HepG2 (cell line): ENCODE measurements around the gene REPIN1. TPM values are rescaled to one million over a fixed set of nuclear protein-coding genes. Genes with fewer than 3 reads are reported as not detected.
A peak's percentile ranks its signal among the peaks of the same experiment; 100 is the strongest.

Experiments
- ATAC-seq: fragments of 200-7000 bp; cut with Tn5 transposase; 3 replicates; pipeline ENCODE4 v1.9.1; 2020; ENCODE audit warnings: mild to moderate bottlenecking, moderate library complexity
- BruUV-seq: library from RNA; stranded (reverse); fragments of 400-500 nt; replicated peaks from 2 replicates; lab custom pipeline; 2021; lab: Mats Ljungman, UMichigan
- CTCF ChIA-PET: fragments of 300-600 bp; formaldehyde crosslinking; extraction: SDS; loops from one replicate; lab custom pipeline; 2021; ENCODE audit warnings: low total read pairs, inconsistent platforms, low intra/inter-chr PET ratio; lab: Yijun Ruan, JAX
- POLR2A ChIA-PET: fragments of 350-600 bp; sonication (Branson Sonifier 250); formaldehyde crosslinking; loops from one replicate; lab custom pipeline; 2020; ENCODE audit warnings: antibody characterized with exemption, inconsistent platforms; lab: Yijun Ruan, JAX
- DNase-seq: peaks from one replicate; pipeline ENCODE4 v3.0.0-alpha.2; 2015; ENCODE audit warnings: low spot score
- FAIRE-seq: peaks from 3 replicates; lab custom pipeline; 2011; peaks lifted over from hg19 to GRCh38; lab: Jason Lieb, UNC
- H2AFZ ChIP-seq: one replicate; pipeline ENCODE4 v1.6.1; 2011; ENCODE audit warnings: low read length, inconsistent platforms
- H3K27ac ChIP-seq: fragments of 300-600 bp; 3 replicates; pipeline ENCODE4 v1.8.0; 2011; ENCODE audit warnings: mixed run types, mild to moderate bottlenecking, mixed read lengths, low read length, inconsistent platforms; ENCODE audit not compliant: insufficient read depth; ENCODE audit errors: extremely low read length
- H3K27me3 ChIP-seq, 2 experiments: fragments of 200-600 bp in 1 of 2; 2 replicates in 1 of 2; 3 replicates in 1 of 2; pipeline versions ENCODE4 v1.6.0 to v1.8.0; 2011; ENCODE audit warnings: low read length in 2 of 2, mild to moderate bottlenecking in 2 of 2, moderate library complexity in 2 of 2, inconsistent platforms in 1 of 2; ENCODE audit not compliant: insufficient read depth in 2 of 2, control insufficient read depth in 1 of 2
- H3K36me3 ChIP-seq, 2 experiments: fragments of 200-600 bp in 1 of 2; replicated peaks in 1 of 2; 2 replicates in 1 of 2; 3 replicates in 1 of 2; pipeline versions ENCODE4 v1.5.1 to v1.8.0; 2011; ENCODE audit warnings: low read length in 2 of 2, inconsistent platforms in 1 of 2; ENCODE audit not compliant: insufficient read depth in 2 of 2, control insufficient read depth in 1 of 2
- H3K4me1 ChIP-seq: 2 replicates; pipeline ENCODE4 v1.5.1; 2012; ENCODE audit warnings: low read length, inconsistent platforms; ENCODE audit not compliant: insufficient read depth
- H3K4me2 ChIP-seq: 2 replicates; pipeline ENCODE4 v1.6.0; 2011; ENCODE audit warnings: low read depth, low read length, inconsistent platforms
- H3K4me3 ChIP-seq, 3 experiments: fragments of 200-600 bp in 1 of 3; sonication (generic), shearing (Covaris generic) in 1 of 3; replicated peaks in 1 of 3; 2 replicates each; pipeline ENCODE4 v1.5.1; 2011 to 2016; ENCODE audit warnings: low read length in 3 of 3, inconsistent platforms in 2 of 3, low read depth in 2 of 3, mild to moderate bottlenecking in 2 of 3, control low read depth in 1 of 3, mixed read lengths in 1 of 3; ENCODE audit not compliant: insufficient read depth in 1 of 3
- H3K79me2 ChIP-seq: one replicate; pipeline ENCODE4 v1.6.1; 2011; ENCODE audit warnings: low read length, inconsistent platforms; ENCODE audit not compliant: insufficient read depth
- H3K9ac ChIP-seq: 2 replicates; pipeline ENCODE4 v1.6.0; 2011; ENCODE audit warnings: mild to moderate bottlenecking, low read depth, low read length, inconsistent platforms; ENCODE audit not compliant: insufficient read depth
- H3K9me3 ChIP-seq: 2 replicates; pipeline ENCODE4 v1.5.1; 2012; ENCODE audit warnings: mild to moderate bottlenecking, low read length
- H4K20me1 ChIP-seq: 2 replicates; pipeline ENCODE4 v1.6.0; 2011; ENCODE audit warnings: inconsistent platforms, mild to moderate bottlenecking, low read length, moderate library complexity; ENCODE audit not compliant: insufficient read depth
- AKAP8 ChIP-seq: sonication (generic); formaldehyde crosslinking; IDR thresholded peaks from 2 replicates; pipeline ENCODE4 v1.5.1; 2020; ENCODE audit warnings: mild to moderate bottlenecking, missing genetic modification reagents
- HMGXB3 ChIP-seq: sonication (generic); formaldehyde crosslinking; IDR thresholded peaks from 2 replicates; pipeline ENCODE4 v1.4.0; 2020; ENCODE audit warnings: missing genetic modification reagents, borderline replicate concordance
- HOXA3 ChIP-seq: sonication (generic); formaldehyde crosslinking; IDR thresholded peaks from 2 replicates; pipeline ENCODE4 v1.5.0; 2020; ENCODE audit warnings: missing genetic modification reagents
- IKZF5 ChIP-seq: IDR thresholded peaks from 2 replicates; pipeline ENCODE4 v1.6.1; 2018; ENCODE audit warnings: missing genetic modification reagents, mild to moderate bottlenecking, missing compliant biosample characterization
- NFYC ChIP-seq: IDR thresholded peaks from 2 replicates; pipeline ENCODE4 v1.6.1; 2016; ENCODE audit warnings: missing genetic modification reagents, missing compliant biosample characterization
- ZFX ChIP-seq: sonication (generic); formaldehyde crosslinking; IDR thresholded peaks from 2 replicates; pipeline ENCODE4 v1.4.0; 2020; ENCODE audit warnings: mild to moderate bottlenecking, low read depth, missing genetic modification reagents, moderate library complexity
- ZMYM4 ChIP-seq: sonication (generic); formaldehyde crosslinking; IDR thresholded peaks from 2 replicates; pipeline ENCODE4 v1.8.1; 2023; ENCODE audit warnings: mild to moderate bottlenecking, missing genetic modification reagents
- ZNF30 ChIP-seq: sonication (generic); formaldehyde crosslinking; IDR thresholded peaks from 2 replicates; pipeline ENCODE4 v1.5.0; 2020; ENCODE audit warnings: mild to moderate bottlenecking, missing genetic modification reagents
- ZNF329 ChIP-seq: sonication (generic); formaldehyde crosslinking; IDR thresholded peaks from 2 replicates; pipeline ENCODE4 v1.9.0; 2021; ENCODE audit warnings: low read depth, mild to moderate bottlenecking, missing genetic modification reagents
- ZNF451 ChIP-seq: sonication (generic); formaldehyde crosslinking; IDR thresholded peaks from 2 replicates; pipeline ENCODE4 v1.5.0; 2020; ENCODE audit warnings: mild to moderate bottlenecking, missing genetic modification reagents
- ZNF619 ChIP-seq: sonication (generic); formaldehyde crosslinking; IDR thresholded peaks from 2 replicates; pipeline ENCODE4 v1.4.0; 2020; ENCODE audit warnings: mild to moderate bottlenecking, missing genetic modification reagents
- WGBS: methylation state at CpG from one replicate; pipeline ENCODE4 v1.1.6; 2017; ENCODE audit warnings: low lambda C conversion rate; 5-methylcytosine and 5-hydroxymethylcytosine counted together
- in situ Hi-C: cut with HindIII; loops from 2 replicates; pipeline ENCODE4 v1.10.0; 2017; ENCODE audit warnings: low pct_unique_long_range_greater_than_20kb; ENCODE audit not compliant: extremely low pct_ligation_motif_present
- intact Hi-C: fragments of 100-400 bp; cut with micrococcal nuclease; formaldehyde crosslinking; loops from one replicate; pipeline ENCODE4 v1.10.0; 2022; ENCODE audit not compliant: unreplicated experiment
- polyA plus RNA-seq, 8 experiments: library from polyadenylated mRNA; depleted of rRNA in 3 of 8; stranded (reverse) in 7 of 8; unstranded in 1 of 8; fragments of >200 nt; fragmentation: Illumina TruSeq in 4 of 8; extraction: Trizol in 4 of 8; gene quantifications; 2 replicates each; pipeline versions ENCODE4 v1.2.1 to v1.2.3, GENCODE V29; 2011 to 2016; ENCODE audit warnings: low read depth in 4 of 8, missing spikeins in 1 of 8, mixed read lengths in 1 of 8; ENCODE audit not compliant: insufficient read depth in 1 of 8
- total RNA-seq, 5 experiments: library from RNA; depleted of rRNA; stranded (reverse); fragments of >200 nt; fragmentation: Illumina TruSeq; extraction: Trizol; gene quantifications; 2 replicates each; pipeline ENCODE4 v1.2.3, GENCODE V29; 2016; ENCODE audit warnings: low read depth in 1 of 5

Gene REPIN1
- total and polyA plus RNA-seq, 2 of the 13 experiments (the other 11 are each of a cell fraction or from before 2014, with no cell fraction given): 69.9 to 108 TPM

DNA sequence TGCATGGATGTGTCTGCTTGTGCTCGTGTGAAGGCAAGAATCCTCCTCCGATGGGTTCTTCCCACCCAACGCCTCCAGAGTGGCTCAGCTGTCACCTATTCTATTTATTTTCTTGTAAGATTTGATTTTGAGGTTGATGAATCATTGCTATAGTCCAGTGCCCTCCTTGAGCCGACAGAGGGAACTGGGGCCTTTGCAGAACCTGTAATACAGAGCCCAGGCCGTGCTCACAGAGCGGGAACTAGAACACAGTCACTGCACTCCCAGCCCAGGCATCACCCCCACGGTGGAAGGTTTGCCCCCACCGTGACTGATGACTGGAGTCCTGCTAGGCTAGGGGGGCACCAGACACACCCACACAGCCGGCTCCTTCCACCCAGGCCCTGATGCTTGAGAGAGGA, 29.2 kb upstream of the REPIN1 start:
- H3K9ac ChIP-seq: 0 out of 2 replicates have a peak overlapping the region, but pooled peaks have one; percentile 17
- POLR2A ChIA-PET: interaction anchor here (1.1 to 4.5 kb wide), 7 partner anchors 9 to 50 kb away, joined by 5 to 26 read pairs (median 7); partner anchors contain the start of genes ACTR3C and LRRC61
- TF ChIP-seq ZMYM4 (CRISPR knock-in tag) (0 out of 2 replicates have a peak, but pooled peaks have one; percentile 2), ZNF451 (CRISPR knock-in tag) (0 out of 2 replicates have a peak, but pooled peaks have one; percentile 10), ZNF619 (no peak)
- TF ChIP-seq, all 625 proteins: peak for 2
- H3K9me3 ChIP-seq: no peaks in the 10 kb centered on the region
- DNase-seq (no peak), FAIRE-seq (no peak), ATAC-seq (no peak)
- no peaks in the 10 kb centered on the region; a peak in 1 of 5 replicates for H3K27me3 ChIP-seq
- no peak overlapping the region for H3K4me3 ChIP-seq
- intact Hi-C loops (no loop called here), in situ Hi-C loops (no loop called here)
- BruUV-seq: no TSS peak
- peak overlapping the region; percentile 86 for H3K4me2 ChIP-seq
- CTCF ChIA-PET: no interaction called here
- H2AFZ ChIP-seq: no peak overlapping the region
- WGBS: 86% methylated on average over 9 of the region's 9 CpGs
- peaks cover 41% of the 10 kb centered on the region for H3K4me1 ChIP-seq
- no peak overlapping the region for H3K27ac ChIP-seq
- peaks cover 2% of the 10 kb centered on the region; the same call in 1 of the 2 replicates for H4K20me1 ChIP-seq
- peaks cover 6 to 7% of the 10 kb centered on the region in 2 experiments; a peak in 2 of 5 replicates for H3K36me3 ChIP-seq
- peaks cover 3% of the 10 kb centered on the region for H3K79me2 ChIP-seq

- no peak for FAIRE-seq
- H3K36me3 ChIP-seq: peaks cover 6 to 7% of the 10 kb centered on the region in 2 experiments; a peak in 2 of 5 replicates
- CTCF ChIA-PET: no interaction called here
- no TSS peak for BruUV-seq
- no peaks in the 10 kb centered on the region; a peak in 1 of 5 replicates for H3K27me3 ChIP-seq
- peak overlapping the region; percentile 75 to 88 (median 86) for H3K4me3 ChIP-seq
- H3K4me2 ChIP-seq: peak overlapping the region; percentile 86
- peaks cover 2% of the 10 kb centered on the region; the same call in 1 of the 2 replicates for H4K20me1 ChIP-seq
- POLR2A ChIA-PET: interaction anchor here (0.9 to 4.7 kb wide), 12 partner anchors 10 to 67 kb away, joined by 3 to 40 read pairs (median 6); partner anchors contain the start of genes ACTR3C, LRRC61 and REPIN1
- H3K9ac ChIP-seq: peak overlapping the region; percentile 75; the same call in 1 of the 2 replicates
- H3K27ac ChIP-seq: peak overlapping the region; percentile 49
- DNase-seq: peak; percentile 56
- peaks cover 41% of the 10 kb centered on the region for H3K4me1 ChIP-seq
- intact Hi-C loops (loop anchor here (2.0 to 5.0 kb wide), 2 partner anchors 47 to 445 kb away; no protein-coding TSS in a partner anchor), in situ Hi-C loops (loop anchor here (5.0 kb wide), 1 partner anchor 62 kb away; no protein-coding TSS in a partner anchor)
- no peaks in the 10 kb centered on the region for H3K9me3 ChIP-seq
- ATAC-seq: peak; percentile 71
- 31% methylated on average over 5 of the region's 39 CpGs for WGBS
- H3K79me2 ChIP-seq: peaks cover 3% of the 10 kb centered on the region
- no peak overlapping the region for H2AFZ ChIP-seq
- TF ChIP-seq HMGXB3 (CRISPR knock-in tag): no peak
- TF ChIP-seq AKAP8: peak; percentile 91
- no peak for TF ChIP-seq HOXA3
- TF ChIP-seq IKZF5 (CRISPR knock-in tag): peak; percentile 31; the same call in 1 of the 2 replicates
- TF ChIP-seq ZNF30 (CRISPR knock-in tag): no peak
- no peak for TF ChIP-seq NFYC
- no peak for TF ChIP-seq ZNF329 (CRISPR knock-in tag)
- TF ChIP-seq ZFX (CRISPR knock-in tag): peak; percentile 59
Observed at GRCh38 chr7:150340024-150340749, 28.4 kb upstream of the REPIN1 start.
